Stomach smooth muscle (tissue), 2 donors: ENCODE measurements around the gene UBLCP1.
"Not testable (repeated sequence)": the region's sequence is repeated elsewhere in the genome, so short reads cannot be mapped to it uniquely, and the experiment has no call there.

Experiments used
- H3K27ac ChIP-seq: one replicate; pipeline ENCODE4 v1.7.0; 2013; ENCODE audit warnings: mild to moderate bottlenecking, low read length, inconsistent platforms
- H3K27me3 ChIP-seq, 2 donors: one replicate each; pipeline ENCODE4 v1.7.0; 2013; ENCODE audit warnings: low read length in 2 of 2; ENCODE audit not compliant: insufficient read depth in 2 of 2, control insufficient read depth in 1 of 2
- H3K36me3 ChIP-seq, 2 donors: one replicate each; pipeline ENCODE4 v1.7.0; 2013; ENCODE audit warnings: low read length in 2 of 2; ENCODE audit not compliant: control insufficient read depth in 2 of 2, insufficient read depth in 2 of 2
- H3K4me1 ChIP-seq: one replicate; pipeline ENCODE4 v1.7.0; 2013; ENCODE audit warnings: low read length; ENCODE audit not compliant: control insufficient read depth, insufficient read depth
- H3K4me3 ChIP-seq, 2 donors: one replicate each; pipeline ENCODE4 v1.7.0; 2013; ENCODE audit warnings: low read length in 2 of 2
- H3K9ac ChIP-seq, 2 donors: one replicate each; pipeline ENCODE4 v1.7.0; 2013; ENCODE audit warnings: low read length in 2 of 2, mild to moderate bottlenecking in 1 of 2
- H3K9me3 ChIP-seq, 2 donors: one replicate each; pipeline ENCODE4 v1.7.0; 2013; ENCODE audit warnings: low read length in 2 of 2; ENCODE audit not compliant: control insufficient read depth in 2 of 2
- donor health status: healthy.
- donor health status: Pancreatic carcinoma.

UBLCP1 gene

GRCh38 chr5:159249158-159249557 is 13.9 kb upstream of the UBLCP1 start:
- Histone ChIP-seq H3K9me3 (no peaks in the 10 kb centered on the region), H3K9ac (no peak overlapping the region), H3K36me3 (no peaks in the 10 kb centered on the region), H3K4me3 (no peak overlapping the region), H3K27me3 (peaks cover 0 to 6% of the 10 kb centered on the region in 2 donors), H3K27ac (no peak overlapping the region), H3K4me1 (no peaks in the 10 kb centered on the region)

GRCh38 chr5:159252195-159252594 is 10.9 kb upstream of the UBLCP1 start:
- Histone ChIP-seq H3K27me3 (peaks cover 4 to 5% of the 10 kb centered on the region in 2 donors), H3K4me1 (no peaks in the 10 kb centered on the region), H3K9ac (no peak overlapping the region), H3K9me3 (no peaks in the 10 kb centered on the region), H3K27ac (no peak overlapping the region), H3K36me3 (no peaks in the 10 kb centered on the region), H3K4me3 (no peak overlapping the region)

GRCh38 chr5:159257007-159257406 is 6.1 kb upstream of the UBLCP1 start:
- Histone ChIP-seq H3K27ac (no peak overlapping the region), H3K36me3 (no peaks in the 10 kb centered on the region), H3K4me3 (no peak overlapping the region)

GRCh38 chr5:159257629-159258283 is 5.3 kb upstream of the UBLCP1 start:
- Histone ChIP-seq H3K36me3 (no peaks in the 10 kb centered on the region), H3K27ac (no peak overlapping the region), H3K9me3 (no peaks in the 10 kb centered on the region), H3K4me1 (peaks cover 5% of the 10 kb centered on the region), H3K27me3 (peaks cover 0 to 4% of the 10 kb centered on the region in 2 donors), H3K4me3 (no peak overlapping the region), H3K9ac (no peak overlapping the region)

More at GRCh38 chr5:159257007-159257406, 6.1 kb upstream of the UBLCP1 start:
- Histone ChIP-seq H3K9me3 (no peaks in the 10 kb centered on the region), H3K27me3 (peaks cover 0 to 4% of the 10 kb centered on the region in 2 donors), H3K9ac (no peak overlapping the region), H3K4me1 (no peaks in the 10 kb centered on the region)

- Histone ChIP-seq H3K36me3 (no peaks in the 10 kb centered on the region), H3K27ac (no peak overlapping the region), H3K4me3 (no peak overlapping the region), H3K9ac (no peak overlapping the region), H3K4me1 (peaks cover 5% of the 10 kb centered on the region), H3K9me3 (no peaks in the 10 kb centered on the region), H3K27me3 (peaks cover 0 to 4% of the 10 kb centered on the region in 2 donors)
Measured at GRCh38 chr5:159258361-159258760, 4.7 kb upstream of the UBLCP1 start.

- not testable (repeated sequence) for H3K27me3 ChIP-seq, H3K27ac ChIP-seq, H3K9me3 ChIP-seq, H3K4me3 ChIP-seq, H3K36me3 ChIP-seq, H3K9ac ChIP-seq
- H3K4me1 ChIP-seq, result peaks cover 12% of the 10 kb centered on the region
Measured at GRCh38 chr5:159260212-159260611, 2.9 kb upstream of the UBLCP1 start.

GRCh38 chr5:159262472-159262858 is 625 bp upstream of the UBLCP1 start:
- Histone ChIP-seq H3K27me3 (no peaks in the 10 kb centered on the region), H3K36me3 (no peaks in the 10 kb centered on the region), H3K9me3 (no peaks in the 10 kb centered on the region), H3K4me1 (peaks cover 12% of the 10 kb centered on the region), H3K27ac (peak overlapping the region; percentile 90), H3K4me3 (peak overlapping the region; percentile 89 to 99), H3K9ac (peak overlapping the region; percentile 80 to 98)

- Histone ChIP-seq H3K27me3 (no peaks in the 10 kb centered on the region), H3K9me3 (no peaks in the 10 kb centered on the region), H3K36me3 (no peaks in the 10 kb centered on the region), H3K9ac (peak overlapping the region; percentile 80 to 98), H3K27ac (peak overlapping the region; percentile 90), H3K4me3 (peak overlapping the region; percentile 89 to 99), H3K4me1 (peaks cover 12% of the 10 kb centered on the region)
Measured at GRCh38 chr5:159263569-159263905, 447 bp downstream of the UBLCP1 start.

GRCh38 chr5:159266764-159267163 is 3.7 kb downstream of the UBLCP1 start:
- H3K4me3 ChIP-seq, H3K9me3 ChIP-seq, H3K27me3 ChIP-seq, H3K36me3 ChIP-seq, H3K9ac ChIP-seq, H3K27ac ChIP-seq: not testable (repeated sequence)
- peaks cover 12% of the 10 kb centered on the region for H3K4me1 ChIP-seq

- no peaks in the 10 kb centered on the region for H3K9me3 ChIP-seq
- no peaks in the 10 kb centered on the region for H3K27me3 ChIP-seq
- no peaks in the 10 kb centered on the region for H3K4me1 ChIP-seq
- no peak overlapping the region for H3K9ac ChIP-seq
- peaks cover 4 to 11% of the 10 kb centered on the region in 2 donors for H3K36me3 ChIP-seq
- H3K27ac ChIP-seq, result no peak overlapping the region
- no peak overlapping the region for H3K4me3 ChIP-seq
Measured at GRCh38 chr5:159269723-159270122, 6.6 kb downstream of the UBLCP1 start.

- Histone ChIP-seq H3K27ac (no peak overlapping the region), H3K9me3 (no peaks in the 10 kb centered on the region), H3K9ac (no peak overlapping the region), H3K4me1 (no peaks in the 10 kb centered on the region), H3K27me3 (no peaks in the 10 kb centered on the region), H3K36me3 (peaks cover 12 to 17% of the 10 kb centered on the region in 2 donors), H3K4me3 (no peak overlapping the region)
Measured at GRCh38 chr5:159273923-159274322, 10.8 kb downstream of the UBLCP1 start.
